Loucy (cell line): ENCODE data around the gene STX8.

Experiments
- EZH2phosphoT487 ChIP-seq: fragments of 200-600 bp; IDR thresholded peaks from 2 replicates; pipeline ENCODE4 v1.6.1; 2018; ENCODE audit warnings: antibody characterized with exemption, mild to moderate bottlenecking, moderate library complexity, borderline replicate concordance
- TF ChIP-seq, protein P1 (sequence below): fragments of 200-600 bp; sonication (generic); conservative IDR thresholded peaks from 2 replicates; pipeline ENCODE4 v1.5.1; 2014; ENCODE audit warnings: mild to moderate bottlenecking, antibody characterized with exemption, low read length

DNA sequence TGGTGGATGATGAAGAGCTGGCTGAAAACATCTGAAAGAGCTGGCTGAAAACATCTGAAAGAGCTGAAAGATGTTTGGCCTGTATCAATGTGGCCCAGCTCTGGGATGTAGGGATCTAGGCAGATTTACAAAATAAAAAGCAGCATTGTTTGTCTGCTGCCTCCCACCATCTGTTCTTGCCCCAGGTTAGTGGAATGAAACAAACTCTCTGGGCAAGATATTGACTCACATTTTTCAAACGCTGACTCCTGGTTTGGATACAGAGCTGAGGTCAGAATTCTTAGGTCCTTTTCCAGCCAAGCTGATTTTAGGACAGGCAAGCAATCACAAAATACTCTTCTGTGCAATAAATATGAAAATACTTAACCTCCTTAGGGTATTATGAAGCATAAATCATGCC, 139.0 kb downstream of the STX8 start:
- TF ChIP-seq, protein P1, sequence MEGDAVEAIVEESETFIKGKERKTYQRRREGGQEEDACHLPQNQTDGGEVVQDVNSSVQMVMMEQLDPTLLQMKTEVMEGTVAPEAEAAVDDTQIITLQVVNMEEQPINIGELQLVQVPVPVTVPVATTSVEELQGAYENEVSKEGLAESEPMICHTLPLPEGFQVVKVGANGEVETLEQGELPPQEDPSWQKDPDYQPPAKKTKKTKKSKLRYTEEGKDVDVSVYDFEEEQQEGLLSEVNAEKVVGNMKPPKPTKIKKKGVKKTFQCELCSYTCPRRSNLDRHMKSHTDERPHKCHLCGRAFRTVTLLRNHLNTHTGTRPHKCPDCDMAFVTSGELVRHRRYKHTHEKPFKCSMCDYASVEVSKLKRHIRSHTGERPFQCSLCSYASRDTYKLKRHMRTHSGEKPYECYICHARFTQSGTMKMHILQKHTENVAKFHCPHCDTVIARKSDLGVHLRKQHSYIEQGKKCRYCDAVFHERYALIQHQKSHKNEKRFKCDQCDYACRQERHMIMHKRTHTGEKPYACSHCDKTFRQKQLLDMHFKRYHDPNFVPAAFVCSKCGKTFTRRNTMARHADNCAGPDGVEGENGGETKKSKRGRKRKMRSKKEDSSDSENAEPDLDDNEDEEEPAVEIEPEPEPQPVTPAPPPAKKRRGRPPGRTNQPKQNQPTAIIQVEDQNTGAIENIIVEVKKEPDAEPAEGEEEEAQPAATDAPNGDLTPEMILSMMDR = no peak
- no peak for TF ChIP-seq EZH2phosphoT487
